NCI-H146 (cell line): ENCODE measurements around the gene ACRV1.
"Not testable (repeated sequence)": the region's sequence is repeated elsewhere in the genome, so short reads cannot be mapped to it uniquely, and the experiment has no call there.

Experiments
- DNase-seq: peaks from one replicate; lab custom pipeline; 2025; lab: John Stamatoyannopoulos, UW

Gene ACRV1, protein sequence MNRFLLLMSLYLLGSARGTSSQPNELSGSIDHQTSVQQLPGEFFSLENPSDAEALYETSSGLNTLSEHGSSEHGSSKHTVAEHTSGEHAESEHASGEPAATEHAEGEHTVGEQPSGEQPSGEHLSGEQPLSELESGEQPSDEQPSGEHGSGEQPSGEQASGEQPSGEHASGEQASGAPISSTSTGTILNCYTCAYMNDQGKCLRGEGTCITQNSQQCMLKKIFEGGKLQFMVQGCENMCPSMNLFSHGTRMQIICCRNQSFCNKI

DNA sequence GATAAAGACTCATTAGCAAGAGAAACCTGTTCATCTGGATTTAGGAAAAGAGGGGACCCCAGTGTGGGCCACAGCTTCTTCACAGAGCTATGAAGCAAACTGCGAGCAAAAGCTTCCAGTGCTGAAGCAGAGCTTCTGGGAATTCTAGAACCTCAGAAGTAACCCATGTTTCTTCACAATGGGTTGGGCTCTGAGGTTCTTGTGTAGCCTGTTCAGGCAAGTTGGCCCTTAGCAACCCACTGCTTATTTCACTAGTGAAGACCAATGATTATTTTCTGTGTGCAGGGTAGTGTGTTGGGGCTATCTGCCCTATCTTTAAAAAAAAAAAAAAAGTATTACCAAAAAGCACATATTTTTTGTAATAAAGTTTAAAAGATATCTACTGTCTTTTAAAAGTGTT is at the start of gene ACRV1:
Gene ACRV1 (minus strand): TSS at position 101 of the 400 bp plus-strand sequence. CDS start 67 bp downstream, at position 34.
- no peak for DNase-seq

DNA sequence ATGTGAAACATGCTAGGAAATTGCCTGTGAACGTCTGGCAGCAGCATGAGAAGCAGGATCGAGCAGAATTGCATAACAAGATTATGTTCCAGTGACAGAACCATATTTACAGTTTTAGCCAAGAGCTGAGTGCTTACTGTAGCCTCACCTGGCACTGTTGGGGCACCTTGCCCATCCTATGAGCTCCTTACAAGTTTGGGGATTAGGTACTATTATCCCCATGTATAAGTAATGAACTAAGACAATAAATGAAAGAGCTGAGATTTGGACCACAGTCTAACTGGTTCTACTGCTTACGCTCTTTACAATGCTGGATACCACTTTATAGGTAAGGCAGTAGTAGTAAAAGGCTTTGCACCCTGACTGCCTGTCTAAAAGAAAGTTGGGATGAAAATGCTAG is 48.3 kb upstream of the ACRV1 start:
- DNase-seq: no peak

DNA sequence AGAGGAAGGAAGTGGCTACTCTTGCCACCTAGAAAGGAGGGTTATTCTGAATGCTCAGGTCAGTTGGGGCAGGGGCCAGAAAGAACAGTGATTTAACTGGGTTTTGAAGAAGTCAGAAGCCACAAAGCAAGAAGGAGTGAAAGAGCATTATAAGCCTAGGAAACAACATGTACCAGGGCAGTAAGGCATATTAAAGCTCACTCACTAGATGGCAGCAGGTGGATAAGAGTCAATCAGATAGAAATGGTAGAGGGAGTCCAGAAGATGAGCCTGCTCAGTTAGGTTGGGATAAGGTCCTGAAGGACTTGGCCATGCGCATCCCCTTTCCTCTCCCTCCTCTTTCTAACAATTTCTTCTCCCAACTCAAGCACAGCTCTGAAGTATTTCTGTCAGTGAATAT is 43.5 kb upstream of the ACRV1 start:
- DNase-seq: peak; percentile 22

DNA sequence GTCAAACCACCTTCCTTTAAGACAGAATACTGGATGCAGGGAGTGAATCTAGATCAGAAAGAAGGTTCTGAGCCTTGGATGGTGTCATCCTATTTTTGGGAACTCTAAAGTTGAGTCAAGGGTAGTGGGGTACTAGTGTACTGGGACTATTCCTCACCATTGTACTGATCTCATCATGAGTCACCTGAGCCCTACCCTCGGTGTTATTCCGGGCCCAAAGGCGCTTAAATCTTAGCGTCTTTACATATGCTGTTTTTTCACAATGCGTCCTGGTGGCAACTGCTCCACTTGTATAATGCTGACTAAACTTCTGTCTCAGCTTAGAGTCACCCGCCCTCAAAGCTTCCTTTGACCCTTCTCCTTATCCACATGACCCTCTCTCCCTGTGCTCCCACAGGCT is 40.1 kb upstream of the ACRV1 start:
- no peak for DNase-seq

DNA sequence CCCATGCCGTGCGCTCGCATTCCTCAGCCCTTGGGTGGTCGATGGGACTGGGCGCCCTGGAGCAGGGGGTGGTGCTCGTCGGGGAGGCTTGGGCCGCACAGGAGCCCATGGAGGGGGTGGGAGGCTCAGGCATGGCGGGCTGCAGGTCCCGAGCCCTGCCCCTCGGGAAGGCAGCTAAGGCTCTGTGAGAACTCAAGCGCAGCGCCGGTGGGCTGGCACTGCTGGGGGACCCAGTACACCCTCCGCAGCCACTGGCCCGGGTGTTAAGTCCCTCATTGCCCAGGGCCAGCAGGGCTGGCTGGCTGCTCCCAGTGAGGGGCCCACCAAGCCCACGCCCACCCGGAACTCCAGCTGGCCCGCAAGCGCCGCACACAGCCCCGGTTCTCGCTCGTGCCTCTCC is 24.0 kb upstream of the ACRV1 start:
- DNase-seq: not testable (repeated sequence)

DNA sequence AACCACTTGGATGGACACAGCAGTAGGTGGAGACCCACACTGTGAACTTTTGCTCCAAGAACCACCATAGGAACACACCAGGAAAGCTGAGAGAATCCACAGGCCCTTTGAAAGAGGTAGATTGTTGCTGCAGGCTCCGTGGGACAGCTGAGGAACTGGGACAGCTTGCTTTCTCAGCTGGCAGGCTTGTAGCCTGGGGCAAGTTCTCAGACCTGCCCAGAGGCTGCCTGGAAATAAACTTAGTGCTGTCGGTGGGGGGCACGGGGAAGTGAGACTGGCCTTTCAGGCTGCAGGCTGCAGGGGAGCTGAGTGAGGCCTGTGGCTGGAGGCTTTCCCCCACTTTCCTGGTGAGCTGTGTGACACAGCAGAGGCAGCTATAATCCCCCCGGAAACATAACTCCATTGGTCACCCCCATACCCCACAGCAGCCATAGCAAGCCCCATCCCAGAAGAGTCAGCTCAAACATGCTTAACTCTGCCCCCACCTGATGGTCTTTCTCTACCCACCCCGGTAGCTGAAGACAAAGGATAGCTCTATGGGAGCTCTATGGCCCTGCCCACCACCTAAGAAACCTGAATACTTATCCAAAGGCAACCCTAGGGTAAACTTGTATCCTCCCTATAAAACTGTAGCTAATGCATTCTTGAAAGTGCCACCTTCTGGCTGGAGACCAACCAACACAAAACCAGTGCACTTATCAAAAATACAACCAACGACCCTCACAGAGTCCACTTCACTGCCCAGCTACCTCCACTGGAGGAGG is 21.4 kb upstream of the ACRV1 start:
- peak; percentile 64 for DNase-seq

DNA sequence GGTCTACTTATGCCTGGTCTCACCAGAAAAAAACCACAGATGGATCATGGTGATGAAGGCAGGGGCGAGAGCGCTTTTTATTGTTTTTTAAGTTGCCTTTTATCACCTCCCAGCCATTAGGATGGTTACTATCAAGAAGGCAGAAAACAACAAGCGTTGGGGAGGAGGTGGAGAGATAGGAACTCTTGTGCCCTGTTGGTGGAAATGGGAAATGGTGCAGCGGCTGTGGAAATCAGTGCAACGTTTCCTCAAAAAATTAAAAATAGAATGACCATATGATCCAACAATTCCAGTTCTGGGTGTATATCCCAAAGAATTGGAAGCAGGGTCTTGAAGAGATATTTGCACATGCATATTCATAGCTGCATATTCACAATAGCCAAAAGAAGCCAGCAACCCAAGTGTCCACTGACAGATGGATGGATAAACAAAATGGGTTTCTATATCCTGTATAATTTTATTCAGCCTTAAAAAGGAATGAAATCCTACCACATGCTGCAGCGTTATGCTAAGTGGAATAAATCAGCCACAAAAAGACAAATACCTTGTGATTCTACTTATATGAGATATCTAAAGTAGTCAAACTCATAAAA is 20.5 kb upstream of the ACRV1 start:
- no peak for DNase-seq

DNA sequence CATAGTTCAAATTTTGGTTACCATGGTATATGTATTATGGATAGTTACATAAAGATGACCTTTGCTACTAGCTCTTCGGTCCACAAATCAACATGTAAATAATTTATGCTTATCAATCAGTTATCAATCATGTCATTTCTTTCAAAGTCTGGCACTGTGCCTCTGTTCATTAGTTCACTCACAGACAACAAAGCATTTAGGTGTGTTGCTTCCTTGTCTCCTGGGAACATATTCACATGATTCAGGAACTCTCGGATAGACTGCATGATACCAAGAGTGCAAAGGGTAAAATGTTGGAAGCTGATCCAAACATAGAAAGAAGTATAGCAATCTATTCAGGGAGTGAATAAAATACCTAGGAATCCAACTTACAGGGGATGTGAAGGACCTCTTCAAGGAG is 14.3 kb upstream of the ACRV1 start:
- no peak for DNase-seq

DNA sequence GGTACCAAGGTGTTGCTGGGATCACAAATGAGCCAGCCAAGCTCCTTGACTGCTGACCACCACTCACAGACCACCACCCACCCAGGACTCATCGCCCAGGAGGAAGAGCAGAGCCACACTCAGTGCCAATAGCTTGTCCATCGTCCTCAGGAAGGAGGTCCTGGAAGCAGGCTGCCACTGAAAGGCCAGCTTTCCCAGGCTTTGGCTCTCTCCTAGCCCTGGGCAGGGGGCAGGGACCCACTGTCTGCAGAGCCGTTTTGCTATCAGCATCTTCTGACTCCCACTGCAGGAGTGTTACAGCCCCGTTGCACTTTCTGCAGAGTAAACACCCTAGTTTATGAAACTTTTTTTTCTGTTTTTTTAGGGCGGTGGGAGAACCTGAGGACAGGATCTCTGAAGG is 12.2 kb upstream of the ACRV1 start:
- DNase-seq: no peak

DNA sequence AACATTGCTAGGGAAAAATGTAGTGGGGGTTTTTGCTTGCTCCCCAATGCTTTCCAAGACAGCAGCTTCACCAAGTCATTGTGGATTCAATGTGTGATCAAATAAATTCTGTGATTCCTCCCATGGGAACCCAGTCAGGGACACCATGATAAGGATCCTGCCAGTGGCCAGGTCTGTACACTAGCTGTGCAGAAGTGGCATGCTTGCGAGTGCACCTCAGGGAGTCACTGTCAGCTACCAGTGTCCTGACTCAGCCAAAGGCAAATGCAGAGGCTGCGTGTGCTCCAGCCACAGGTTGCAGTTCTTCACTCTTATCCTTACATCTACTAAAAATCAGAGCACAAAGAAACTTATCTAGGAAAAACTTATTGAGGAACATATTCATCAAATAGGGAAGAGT is 9.4 kb upstream of the ACRV1 start:
- no peak for DNase-seq

DNA sequence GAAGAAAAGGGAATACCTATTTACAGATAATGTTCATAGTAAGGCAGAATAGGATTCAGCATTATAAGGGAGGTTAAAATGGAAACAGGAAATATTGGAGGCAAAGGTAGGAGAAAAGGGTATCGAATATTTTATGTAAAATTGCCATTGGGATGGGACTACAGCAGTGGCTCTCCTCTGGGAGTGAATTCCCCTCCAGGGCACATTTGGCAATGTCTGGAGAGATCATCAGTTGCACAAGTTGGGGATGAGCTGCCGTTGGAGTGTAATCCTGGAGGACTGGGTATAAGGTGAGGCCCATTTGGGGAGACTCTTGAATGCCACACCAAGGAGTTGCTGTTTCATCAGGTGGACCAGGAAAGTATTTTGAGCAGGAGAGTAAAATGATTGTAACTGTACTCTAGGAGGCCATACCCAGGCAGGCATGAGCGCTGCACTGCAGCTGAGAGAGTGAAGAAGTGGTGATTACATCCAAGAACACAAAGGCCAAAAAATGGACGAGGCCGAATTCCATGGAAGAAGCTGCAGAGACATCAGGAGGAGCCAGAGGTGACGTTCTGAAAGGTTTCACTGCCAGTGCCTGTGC is 8.7 kb upstream of the ACRV1 start:
- DNase-seq: no peak

DNA sequence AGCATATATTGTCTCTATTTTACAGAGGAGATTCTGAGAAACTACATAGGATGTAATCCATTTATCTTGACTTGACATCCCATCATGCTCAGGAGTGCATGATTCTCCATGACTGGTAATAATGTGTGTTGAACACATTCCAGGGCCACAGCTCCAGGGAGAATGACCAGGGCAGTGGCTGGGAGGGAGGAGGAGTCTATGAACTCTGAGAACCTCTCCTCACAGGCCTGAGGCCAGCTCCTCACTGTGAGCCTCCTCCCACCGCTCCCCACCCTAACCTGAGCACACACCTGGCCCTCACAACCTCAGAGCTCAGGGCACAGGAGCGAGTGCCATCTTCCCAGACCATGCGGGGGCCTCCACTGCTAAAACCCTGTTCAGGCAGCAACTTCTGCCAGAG is 8.0 kb upstream of the ACRV1 start:
- no peak for DNase-seq

DNA sequence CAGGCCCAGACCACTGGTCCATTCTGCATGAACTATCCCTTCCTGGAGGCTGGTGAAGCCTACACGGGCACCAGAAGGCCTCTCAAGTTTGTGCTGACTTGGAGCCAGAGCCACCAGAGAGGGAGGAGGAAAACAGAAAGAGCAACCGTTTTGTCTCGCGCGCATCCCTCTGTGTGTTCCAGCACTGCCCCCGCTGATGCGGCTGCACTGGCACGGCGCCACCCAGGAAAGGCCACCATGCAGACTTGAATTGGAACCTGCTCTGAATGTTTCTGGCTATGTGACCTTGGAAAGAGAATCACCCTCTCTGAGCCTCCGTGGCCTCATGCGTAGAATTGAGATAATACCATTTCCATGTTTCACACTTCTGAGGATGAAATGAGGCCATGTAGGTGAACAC is 7.4 kb upstream of the ACRV1 start:
- no peak for DNase-seq

DNA sequence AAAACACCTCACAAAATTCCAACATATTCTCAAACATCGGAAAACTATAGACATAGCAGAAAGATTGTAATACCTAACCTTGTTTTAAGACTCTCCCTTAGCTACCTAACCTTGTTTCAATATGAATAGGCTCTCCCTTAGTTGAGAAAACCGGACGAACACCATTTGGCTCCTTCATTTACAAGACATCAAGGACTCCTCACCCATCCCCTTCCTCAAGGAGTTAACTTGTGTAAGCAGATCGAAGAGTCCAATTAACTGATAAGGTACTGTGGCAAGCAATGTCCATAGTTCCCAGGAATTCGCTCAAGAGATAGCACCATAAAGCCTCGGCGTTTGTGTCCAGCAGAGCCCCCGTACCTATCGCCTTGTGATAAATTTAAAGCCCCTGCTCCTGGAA is 4.6 kb upstream of the ACRV1 start:
- no peak for DNase-seq

DNA sequence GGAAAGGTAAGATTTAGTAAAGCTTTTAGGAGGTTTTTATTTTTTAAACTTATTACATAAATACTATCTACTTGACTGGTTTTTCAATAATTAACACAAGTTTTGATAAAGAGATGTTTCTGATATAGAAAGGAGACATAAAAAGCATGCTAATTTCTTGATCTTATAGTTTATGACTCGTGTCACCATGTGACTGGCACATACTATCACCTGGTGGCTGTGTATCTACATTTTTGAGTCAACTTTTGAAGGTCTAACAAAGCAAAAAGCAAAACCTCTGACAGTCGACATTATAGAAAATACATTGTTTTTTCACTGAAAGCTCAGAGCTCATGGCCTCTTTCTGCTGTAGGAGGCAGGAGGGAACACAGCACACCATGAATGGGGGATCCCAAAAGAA is 810 bp downstream of the ACRV1 start:
- DNase-seq: no peak

DNA sequence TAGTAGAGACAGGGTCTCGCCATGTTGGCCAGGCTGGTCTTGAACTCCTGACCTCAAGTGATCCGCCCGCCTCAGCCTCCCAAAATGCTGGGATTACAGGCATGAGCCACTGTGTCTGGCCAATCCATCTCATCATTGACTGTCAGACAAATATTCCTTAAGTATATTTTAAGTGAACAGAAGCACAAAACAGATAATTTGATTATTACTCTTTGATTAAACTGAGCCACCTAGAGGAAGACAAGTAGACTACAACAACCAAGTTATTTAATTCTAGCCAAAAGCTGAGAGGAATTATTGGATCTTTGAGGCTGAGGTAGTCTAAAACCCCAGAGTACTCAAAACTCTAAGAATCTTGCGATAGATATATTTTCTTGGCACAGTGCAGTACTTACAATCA is 1.2 kb downstream of the ACRV1 start:
- DNase-seq: no peak

DNA sequence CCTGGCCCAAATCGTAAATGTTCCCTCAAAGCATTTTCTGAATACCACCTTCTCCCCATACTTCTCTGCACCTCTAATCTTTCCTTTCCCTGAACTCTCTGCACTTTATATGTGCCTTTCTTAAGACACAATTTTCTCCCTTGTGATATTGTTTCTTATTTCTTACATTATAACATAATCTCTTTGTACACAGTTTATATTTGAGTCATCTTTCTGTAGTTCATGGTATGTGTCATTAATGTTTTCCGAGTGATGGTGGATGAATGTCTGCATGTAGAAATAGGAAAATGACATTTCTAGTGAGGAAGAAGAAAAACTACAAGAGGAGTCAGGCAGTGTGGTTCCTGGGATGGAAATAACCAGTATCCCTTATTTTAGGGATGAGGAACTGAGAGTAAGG is 5.5 kb downstream of the ACRV1 start:
- no peak for DNase-seq

DNA sequence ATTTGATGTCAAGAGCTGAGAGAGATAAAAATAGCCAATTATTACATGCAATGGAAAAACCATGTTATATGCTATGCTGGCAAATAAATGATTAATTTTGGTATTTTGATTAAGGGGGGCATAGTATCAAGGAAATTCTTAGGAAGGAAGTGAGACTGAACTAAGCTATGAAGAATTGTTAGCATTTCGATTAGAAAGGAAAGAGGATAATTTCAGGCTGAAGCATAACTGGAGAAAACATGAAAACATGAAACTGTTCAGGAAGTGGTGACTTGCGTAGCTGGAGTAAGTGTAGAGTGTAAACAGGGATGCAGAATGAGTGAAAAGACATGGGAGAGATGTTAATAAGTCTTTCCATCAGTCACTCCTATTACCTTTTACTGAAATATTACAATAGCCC is 6.4 kb downstream of the ACRV1 start:
- DNase-seq: no peak

DNA sequence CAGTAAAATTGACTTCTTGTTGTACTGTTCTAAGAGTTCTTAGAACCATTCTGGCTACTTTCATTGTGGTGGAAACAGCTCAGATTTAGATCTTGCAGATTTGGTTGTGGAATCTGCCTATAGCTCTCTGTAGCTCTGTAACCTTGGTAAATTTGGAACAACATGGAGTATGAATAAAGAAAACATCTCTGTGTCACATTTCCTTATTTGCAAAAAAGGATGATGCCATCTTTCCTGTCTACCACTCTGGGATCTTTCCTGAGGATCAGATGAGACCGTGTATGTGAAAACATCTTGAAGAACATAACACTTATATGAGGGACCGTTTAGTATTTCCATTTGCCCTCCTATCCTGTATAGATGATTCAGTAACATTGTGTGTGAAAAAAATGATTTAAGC is 9.1 kb downstream of the ACRV1 start:
- DNase-seq: no peak

DNA sequence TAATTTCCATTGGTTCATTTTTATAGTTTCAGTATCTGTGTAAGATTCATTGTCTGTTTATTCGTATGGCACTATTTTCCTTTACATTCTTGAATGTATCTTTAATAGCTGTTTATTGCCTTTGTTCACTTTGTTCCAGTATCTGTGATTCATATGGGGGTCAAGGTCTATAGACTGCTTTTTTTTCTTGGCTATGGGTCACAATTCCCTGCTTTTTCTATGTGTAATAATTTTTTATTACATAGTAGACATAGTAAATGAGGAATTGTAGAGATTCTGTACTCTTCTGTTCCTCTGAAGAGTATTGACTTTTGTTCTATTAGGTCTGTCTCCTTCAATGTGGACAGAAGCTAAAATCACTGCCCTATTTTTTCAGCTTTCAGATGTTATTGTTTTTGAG is 10.5 kb downstream of the ACRV1 start:
- DNase-seq: no peak

DNA sequence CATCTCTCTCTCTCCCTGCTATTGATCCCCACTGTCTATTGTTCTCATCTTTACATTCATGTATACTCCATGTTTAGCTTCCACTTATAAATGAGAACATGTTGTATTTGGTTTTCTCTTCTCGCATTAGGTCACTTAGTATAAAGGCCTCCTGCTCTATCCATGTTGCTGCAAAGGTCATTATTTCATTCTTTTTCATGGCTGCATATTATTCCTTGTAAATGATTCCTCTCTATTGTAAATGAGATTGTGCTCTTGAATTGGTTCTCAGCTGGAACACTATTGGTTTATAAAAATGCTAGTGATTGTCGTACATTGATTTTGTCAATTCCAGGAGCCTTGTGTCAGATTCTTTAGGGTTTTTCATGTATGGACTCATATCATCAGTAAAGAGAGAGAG is 13.5 kb downstream of the ACRV1 start:
- no peak for DNase-seq

DNA sequence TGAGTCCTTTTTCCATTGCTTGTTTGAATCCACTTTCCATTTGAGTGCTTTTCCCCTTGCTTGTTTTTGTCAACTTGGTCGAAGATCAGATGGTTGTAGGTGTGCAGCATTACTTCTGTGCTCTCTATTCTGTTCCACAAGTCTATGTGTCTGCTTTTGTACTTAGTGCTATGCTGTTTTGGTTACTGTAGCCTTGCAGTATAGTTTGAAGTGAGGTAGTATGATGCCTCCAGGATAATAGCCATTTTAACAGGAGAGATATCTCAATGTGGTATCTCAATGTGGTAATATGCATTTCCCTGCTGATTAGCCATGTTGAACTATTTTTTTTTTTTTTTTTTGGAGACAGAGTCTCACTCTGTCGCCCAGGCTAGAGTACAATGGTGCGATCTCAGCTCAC is 16.7 kb downstream of the ACRV1 start:
- DNase-seq: no peak

DNA sequence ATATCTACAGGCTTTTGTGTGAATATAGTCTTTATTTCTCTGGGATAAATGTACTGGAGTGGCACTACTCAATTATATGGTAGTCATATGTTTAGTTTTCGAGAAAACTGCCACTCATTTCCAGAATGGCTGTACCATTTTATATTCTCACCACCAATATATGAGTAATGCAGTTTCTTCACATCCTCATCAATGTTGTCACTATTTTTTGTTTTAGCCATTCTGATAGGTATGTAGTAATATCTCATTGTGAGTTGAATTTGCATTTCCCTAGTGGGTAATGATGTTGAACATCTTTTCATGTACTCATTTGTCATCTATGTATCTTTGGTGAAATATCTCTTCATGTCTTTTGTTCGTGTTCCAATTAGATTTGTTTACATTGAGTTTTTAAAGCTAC is 18.0 kb downstream of the ACRV1 start:
- DNase-seq: peak; percentile 48
